WERI-Rb-1 (cell line): ENCODE data around the gene ARHGEF3.

ENCODE experiments used
- DNase-seq: peaks from one replicate; pipeline ENCODE4 v3.0.0-alpha.2; 2020
- H3K27ac ChIP-seq: fragments of 250-450 bp; sonication (Bioruptor Pico); 2 replicates; pipeline ENCODE4 v1.5.1; 2020; ENCODE audit warnings: mild to moderate bottlenecking, moderate library complexity
- H3K27me3 ChIP-seq: fragments of 250-450 bp; sonication (Bioruptor Pico); 2 replicates; pipeline ENCODE4 v1.5.1; 2021; ENCODE audit warnings: mild to moderate bottlenecking, low read depth, moderate library complexity; ENCODE audit not compliant: insufficient read depth, severe bottlenecking
- H3K36me3 ChIP-seq: fragments of 250-450 bp; sonication (Bioruptor Pico); 2 replicates; pipeline ENCODE4 v1.5.1; 2020; ENCODE audit warnings: mild to moderate bottlenecking, moderate library complexity
- H3K4me3 ChIP-seq: 2 replicates; pipeline ENCODE4 v1.5.1; 2011; ENCODE audit warnings: low read depth, mild to moderate bottlenecking, control low read depth, low read length
- H3K9me3 ChIP-seq: fragments of 250-450 bp; sonication (Bioruptor Pico); 2 replicates; pipeline ENCODE4 v1.5.1; 2021; ENCODE audit warnings: mild to moderate bottlenecking, moderate library complexity; ENCODE audit not compliant: severe bottlenecking
- CTCF ChIP-seq: IDR thresholded peaks from 2 replicates; pipeline ENCODE4 v1.5.1; 2011; ENCODE audit warnings: low read depth, mild to moderate bottlenecking, control low read depth, inconsistent platforms, low read length

ARHGEF3 gene

GRCh38 chr3:56796202-56796601, 5.5 kb downstream of the ARHGEF3 start:
- H3K36me3 ChIP-seq: no peaks in the 10 kb centered on the region
- no peaks in the 10 kb centered on the region for H3K9me3 ChIP-seq
- no peak overlapping the region for H3K4me3 ChIP-seq
- TF ChIP-seq CTCF: no peak
- no peaks in the 10 kb centered on the region for H3K27me3 ChIP-seq
- DNase-seq: no peak
- H3K27ac ChIP-seq: no peak overlapping the region

- Histone ChIP-seq H3K4me3 (no peak overlapping the region), H3K27me3 (no peaks in the 10 kb centered on the region), H3K27ac (no peak overlapping the region), H3K36me3 (no peaks in the 10 kb centered on the region), H3K9me3 (no peaks in the 10 kb centered on the region)
- no peak for TF ChIP-seq CTCF
- no peak for DNase-seq
Measured at GRCh38 chr3:56795829-56796185, 5.9 kb downstream of the ARHGEF3 start.

- Histone ChIP-seq H3K4me3 (no peak overlapping the region), H3K27ac (no peak overlapping the region), H3K36me3 (no peaks in the 10 kb centered on the region), H3K27me3 (no peaks in the 10 kb centered on the region), H3K9me3 (no peaks in the 10 kb centered on the region)
- no peak for TF ChIP-seq CTCF
- DNase-seq: no peak
Measured at GRCh38 chr3:56795097-56795828, 6.5 kb downstream of the ARHGEF3 start.

- H3K4me3 ChIP-seq: no peak overlapping the region
- H3K9me3 ChIP-seq: no peaks in the 10 kb centered on the region
- no peak for DNase-seq
- no peak for TF ChIP-seq CTCF
- H3K36me3 ChIP-seq: no peaks in the 10 kb centered on the region
- H3K27ac ChIP-seq: no peak overlapping the region
- no peaks in the 10 kb centered on the region for H3K27me3 ChIP-seq
Measured at GRCh38 chr3:56792193-56792592, 9.6 kb downstream of the ARHGEF3 start.

GRCh38 chr3:56790016-56790821, 11.5 kb downstream of the ARHGEF3 start:
- no peak overlapping the region for H3K27ac ChIP-seq
- TF ChIP-seq CTCF: no peak
- no peaks in the 10 kb centered on the region for H3K27me3 ChIP-seq
- H3K36me3 ChIP-seq: no peaks in the 10 kb centered on the region
- no peaks in the 10 kb centered on the region for H3K9me3 ChIP-seq
- no peak for DNase-seq
- H3K4me3 ChIP-seq: no peak overlapping the region
